HepG2 (cell line): ENCODE data around the gene C6orf136. TPM values are rescaled to one million over a fixed set of nuclear protein-coding genes. Genes with fewer than 3 reads are reported as not detected.

ENCODE experiments used
- ATAC-seq: fragments of 200-7000 bp; cut with Tn5 transposase; 3 replicates; pipeline ENCODE4 v1.9.1; 2020; ENCODE audit warnings: mild to moderate bottlenecking, moderate library complexity
- BruUV-seq: library from RNA; stranded (reverse); fragments of 400-500 nt; replicated peaks from 2 replicates; lab custom pipeline; 2021; lab: Mats Ljungman, UMichigan
- CTCF ChIA-PET: fragments of 300-600 bp; formaldehyde crosslinking; extraction: SDS; loops from one replicate; lab custom pipeline; 2021; ENCODE audit warnings: low total read pairs, inconsistent platforms, low intra/inter-chr PET ratio; lab: Yijun Ruan, JAX
- POLR2A ChIA-PET: fragments of 350-600 bp; sonication (Branson Sonifier 250); formaldehyde crosslinking; loops from one replicate; lab custom pipeline; 2020; ENCODE audit warnings: antibody characterized with exemption, inconsistent platforms; lab: Yijun Ruan, JAX
- DNase-seq: peaks from one replicate; pipeline ENCODE4 v3.0.0-alpha.2; 2015; ENCODE audit warnings: low spot score
- FAIRE-seq: peaks from 3 replicates; lab custom pipeline; 2011; peaks lifted over from hg19 to GRCh38; lab: Jason Lieb, UNC
- H2AFZ ChIP-seq: one replicate; pipeline ENCODE4 v1.6.1; 2011; ENCODE audit warnings: low read length, inconsistent platforms
- H3K27ac ChIP-seq: fragments of 300-600 bp; 3 replicates; pipeline ENCODE4 v1.8.0; 2011; ENCODE audit warnings: mixed run types, mild to moderate bottlenecking, mixed read lengths, low read length, inconsistent platforms; ENCODE audit not compliant: insufficient read depth; ENCODE audit errors: extremely low read length
- H3K27me3 ChIP-seq, 2 experiments: fragments of 200-600 bp in 1 of 2; 2 replicates in 1 of 2; 3 replicates in 1 of 2; pipeline versions ENCODE4 v1.6.0 to v1.8.0; 2011; ENCODE audit warnings: low read length in 2 of 2, mild to moderate bottlenecking in 2 of 2, moderate library complexity in 2 of 2, inconsistent platforms in 1 of 2; ENCODE audit not compliant: insufficient read depth in 2 of 2, control insufficient read depth in 1 of 2
- H3K36me3 ChIP-seq, 2 experiments: fragments of 200-600 bp in 1 of 2; replicated peaks in 1 of 2; 2 replicates in 1 of 2; 3 replicates in 1 of 2; pipeline versions ENCODE4 v1.5.1 to v1.8.0; 2011; ENCODE audit warnings: low read length in 2 of 2, inconsistent platforms in 1 of 2; ENCODE audit not compliant: insufficient read depth in 2 of 2, control insufficient read depth in 1 of 2
- H3K4me1 ChIP-seq: 2 replicates; pipeline ENCODE4 v1.5.1; 2012; ENCODE audit warnings: low read length, inconsistent platforms; ENCODE audit not compliant: insufficient read depth
- H3K4me2 ChIP-seq: 2 replicates; pipeline ENCODE4 v1.6.0; 2011; ENCODE audit warnings: low read depth, low read length, inconsistent platforms
- H3K4me3 ChIP-seq, 3 experiments: fragments of 200-600 bp in 1 of 3; sonication (generic), shearing (Covaris generic) in 1 of 3; replicated peaks in 1 of 3; 2 replicates each; pipeline ENCODE4 v1.5.1; 2011 to 2016; ENCODE audit warnings: low read length in 3 of 3, inconsistent platforms in 2 of 3, low read depth in 2 of 3, mild to moderate bottlenecking in 2 of 3, control low read depth in 1 of 3, mixed read lengths in 1 of 3; ENCODE audit not compliant: insufficient read depth in 1 of 3
- H3K79me2 ChIP-seq: one replicate; pipeline ENCODE4 v1.6.1; 2011; ENCODE audit warnings: low read length, inconsistent platforms; ENCODE audit not compliant: insufficient read depth
- H3K9ac ChIP-seq: 2 replicates; pipeline ENCODE4 v1.6.0; 2011; ENCODE audit warnings: mild to moderate bottlenecking, low read depth, low read length, inconsistent platforms; ENCODE audit not compliant: insufficient read depth
- H3K9me3 ChIP-seq: 2 replicates; pipeline ENCODE4 v1.5.1; 2012; ENCODE audit warnings: mild to moderate bottlenecking, low read length
- H4K20me1 ChIP-seq: 2 replicates; pipeline ENCODE4 v1.6.0; 2011; ENCODE audit warnings: inconsistent platforms, mild to moderate bottlenecking, low read length, moderate library complexity; ENCODE audit not compliant: insufficient read depth
- ATF1 ChIP-seq: IDR thresholded peaks from 2 replicates; pipeline ENCODE4 v1.6.1; 2016; ENCODE audit warnings: mild to moderate bottlenecking, control low read depth
- CCDC6 ChIP-seq: sonication (generic); formaldehyde crosslinking; IDR thresholded peaks from 2 replicates; pipeline ENCODE4 v1.8.1; 2022; ENCODE audit warnings: mild to moderate bottlenecking, missing genetic modification reagents, moderate library complexity
- FUBP1 ChIP-seq: sonication (generic); formaldehyde crosslinking; IDR thresholded peaks from 2 replicates; pipeline ENCODE4 v1.5.1; 2020; ENCODE audit warnings: missing genetic modification reagents, mild to moderate bottlenecking, borderline replicate concordance
- HNRNPK ChIP-seq: fragments of 200-400 bp; formaldehyde crosslinking; IDR thresholded peaks from 2 replicates; pipeline ENCODE4 v1.6.1; 2018; ENCODE audit warnings: low read length, low read depth, moderate library complexity, mild to moderate bottlenecking; ENCODE audit not compliant: poor library complexity, severe bottlenecking
- MEF2D ChIP-seq: sonication (generic); formaldehyde crosslinking; IDR thresholded peaks from 2 replicates; pipeline ENCODE4 v1.5.1; 2020; ENCODE audit warnings: mild to moderate bottlenecking, missing genetic modification reagents
- MNT ChIP-seq: fragments of 450-650 bp; IDR thresholded peaks from 2 replicates; pipeline ENCODE4 v1.6.1; 2016
- RFX1 ChIP-seq: fragments of 450-650 bp; IDR thresholded peaks from 2 replicates; pipeline ENCODE4 v1.6.1; 2017
- THAP7 ChIP-seq: sonication (generic); formaldehyde crosslinking; IDR thresholded peaks from 2 replicates; pipeline ENCODE4 v1.8.1; 2023; ENCODE audit warnings: mild to moderate bottlenecking, missing genetic modification reagents
- ZNF3 ChIP-seq: IDR thresholded peaks from 2 replicates; pipeline ENCODE4 v1.7.0; 2017; ENCODE audit warnings: inconsistent platforms
- ZNF33B ChIP-seq: sonication (generic); formaldehyde crosslinking; IDR thresholded peaks from 2 replicates; pipeline ENCODE4 v1.5.1; 2020; ENCODE audit warnings: mild to moderate bottlenecking, missing genetic modification reagents
- ZNF350 ChIP-seq: sonication (generic); formaldehyde crosslinking; IDR thresholded peaks from 2 replicates; pipeline ENCODE4 v1.4.0; 2020; ENCODE audit warnings: mild to moderate bottlenecking, low read depth, missing genetic modification reagents, borderline replicate concordance
- ZNF44 ChIP-seq: sonication (generic); formaldehyde crosslinking; IDR thresholded peaks from 2 replicates; pipeline ENCODE4 v1.5.1; 2020; ENCODE audit warnings: mild to moderate bottlenecking, missing genetic modification reagents
- ZNF446 ChIP-seq: sonication (generic); formaldehyde crosslinking; IDR thresholded peaks from 2 replicates; pipeline ENCODE4 v1.5.0; 2020; ENCODE audit warnings: mild to moderate bottlenecking, missing genetic modification reagents
- WGBS: methylation state at CpG from one replicate; pipeline ENCODE4 v1.1.6; 2017; ENCODE audit warnings: low lambda C conversion rate; 5-methylcytosine and 5-hydroxymethylcytosine counted together
- in situ Hi-C: cut with HindIII; loops from 2 replicates; pipeline ENCODE4 v1.10.0; 2017; ENCODE audit warnings: low pct_unique_long_range_greater_than_20kb; ENCODE audit not compliant: extremely low pct_ligation_motif_present
- intact Hi-C: fragments of 100-400 bp; cut with micrococcal nuclease; formaldehyde crosslinking; loops from one replicate; pipeline ENCODE4 v1.10.0; 2022; ENCODE audit not compliant: unreplicated experiment
- polyA plus RNA-seq, 8 experiments: library from polyadenylated mRNA; depleted of rRNA in 3 of 8; stranded (reverse) in 7 of 8; unstranded in 1 of 8; fragments of >200 nt; fragmentation: Illumina TruSeq in 4 of 8; extraction: Trizol in 4 of 8; gene quantifications; 2 replicates each; pipeline versions ENCODE4 v1.2.1 to v1.2.3, GENCODE V29; 2011 to 2016; ENCODE audit warnings: low read depth in 4 of 8, missing spikeins in 1 of 8, mixed read lengths in 1 of 8; ENCODE audit not compliant: insufficient read depth in 1 of 8
- total RNA-seq, 5 experiments: library from RNA; depleted of rRNA; stranded (reverse); fragments of >200 nt; fragmentation: Illumina TruSeq; extraction: Trizol; gene quantifications; 2 replicates each; pipeline ENCODE4 v1.2.3, GENCODE V29; 2016; ENCODE audit warnings: low read depth in 1 of 5

Gene C6orf136
- total and polyA plus RNA-seq, 2 of the 13 experiments (the other 11 are each of a cell fraction or from before 2014, with no cell fraction given), result 12.0 to 26.2 TPM

GRCh38 chr6:30683183-30683979 lies 36.4 kb downstream of the C6orf136 start:
- WGBS, result 58% methylated on average over 7 of the region's 7 CpGs
- ChIA-PET POLR2A (interaction anchor here (0.5 to 2.5 kb wide), 6 partner anchors 11 to 99 kb away, joined by 3 to 10 read pairs (median 6); partner anchors contain the start of genes DHX16 and MDC1), CTCF (interaction anchor here (0.7 to 3.5 kb wide), 2 partner anchors 39 to 42 kb away, joined by 3 to 11 read pairs; no protein-coding TSS in a partner anchor)
- FAIRE-seq (no peak), DNase-seq (no peak), ATAC-seq (no peak)
- no peaks in the 10 kb centered on the region for H3K9me3 ChIP-seq
- H2AFZ ChIP-seq, result no peak overlapping the region
- H3K4me2 ChIP-seq, result peak overlapping the region; percentile 48
- no peaks in the 10 kb centered on the region for H3K36me3 ChIP-seq
- H3K4me3 ChIP-seq, result no peak overlapping the region
- in situ Hi-C loops, result loop anchor here (25.0 kb wide), 1 partner anchor 404 kb away; no protein-coding TSS in a partner anchor
- H3K79me2 ChIP-seq, result no peaks in the 10 kb centered on the region
- TF ChIP-seq HNRNPK (peak; percentile 39), CCDC6 (CRISPR knock-in tag) (no peak), ZNF350 (CRISPR knock-in tag) (0 out of 2 replicates have a peak, but pooled peaks have one; percentile 7)
- H3K9ac ChIP-seq, result peak overlapping the region; percentile 24; the same call in 1 of the 2 replicates
- intact Hi-C loops, result no loop called here
- no peaks in the 10 kb centered on the region for H4K20me1 ChIP-seq
- H3K4me1 ChIP-seq, result peaks cover 69% of the 10 kb centered on the region
- no TSS peak for BruUV-seq
- peak overlapping the region; percentile 3 for H3K27ac ChIP-seq
- no peaks in the 10 kb centered on the region for H3K27me3 ChIP-seq

- ATAC-seq, result no peak
- CTCF ChIA-PET, result interaction anchor here (3.5 kb wide), 1 partner anchor 39 kb away, joined by 11 read pairs; no protein-coding TSS in a partner anchor
- no peak for DNase-seq
- Histone ChIP-seq H3K9me3 (no peaks in the 10 kb centered on the region), H3K4me2 (peak overlapping the region; percentile 48; the same call in 1 of the 2 replicates), H3K36me3 (no peaks in the 10 kb centered on the region), H3K27ac (no peak overlapping the region), H3K4me1 (peaks cover 71% of the 10 kb centered on the region), H3K9ac (peak overlapping the region; percentile 17; the same call in 1 of the 2 replicates), H3K27me3 (no peaks in the 10 kb centered on the region), H2AFZ (no peak overlapping the region), H3K4me3 (no peak overlapping the region; a peak in 1 of 6 replicates), H3K79me2 (no peaks in the 10 kb centered on the region), H4K20me1 (no peaks in the 10 kb centered on the region)
- in situ Hi-C loops (loop anchor here (25.0 kb wide), 1 partner anchor 403 kb away; no protein-coding TSS in a partner anchor), intact Hi-C loops (no loop called here)
- BruUV-seq, result no TSS peak
- 86% methylated on average over 2 of the region's 2 CpGs for WGBS
- no peak for FAIRE-seq
- POLR2A ChIA-PET, result interaction anchor here (2.4 to 2.5 kb wide), 2 partner anchors 11 to 38 kb away, joined by 6 to 10 read pairs; partner anchors contain the start of gene DHX16
- TF ChIP-seq RFX1 (no peak), ATF1 (CRISPR knock-in tag) (no peak), THAP7 (CRISPR knock-in tag) (no peak), ZNF446 (CRISPR knock-in tag) (no peak), MNT (no peak), ZNF3 (no peak), ZNF33B (no peak), FUBP1 (CRISPR knock-in tag) (no peak), MEF2D (no peak), ZNF44 (no peak)
Observed at GRCh38 chr6:30683980-30684338, 37.0 kb downstream of the C6orf136 start.
